ENCODE results near the gene ARMCX6.
"Not testable (repeated sequence)": the region's sequence is repeated elsewhere in the genome, so short reads cannot be mapped to it uniquely, and the experiment has no call there.

Gene ARMCX6

GRCh38 chrX:101617211-101618191 lies at the start of gene ARMCX6:
TSS of gene ARMCX6 (minus strand) at chrX:101618000. CDS start at chrX:101616620, 1,380 bp downstream.
- ChIA-PET POLR2A (no interaction called here), CTCF (no interaction called here)
- TF ChIP-seq, protein P1, sequence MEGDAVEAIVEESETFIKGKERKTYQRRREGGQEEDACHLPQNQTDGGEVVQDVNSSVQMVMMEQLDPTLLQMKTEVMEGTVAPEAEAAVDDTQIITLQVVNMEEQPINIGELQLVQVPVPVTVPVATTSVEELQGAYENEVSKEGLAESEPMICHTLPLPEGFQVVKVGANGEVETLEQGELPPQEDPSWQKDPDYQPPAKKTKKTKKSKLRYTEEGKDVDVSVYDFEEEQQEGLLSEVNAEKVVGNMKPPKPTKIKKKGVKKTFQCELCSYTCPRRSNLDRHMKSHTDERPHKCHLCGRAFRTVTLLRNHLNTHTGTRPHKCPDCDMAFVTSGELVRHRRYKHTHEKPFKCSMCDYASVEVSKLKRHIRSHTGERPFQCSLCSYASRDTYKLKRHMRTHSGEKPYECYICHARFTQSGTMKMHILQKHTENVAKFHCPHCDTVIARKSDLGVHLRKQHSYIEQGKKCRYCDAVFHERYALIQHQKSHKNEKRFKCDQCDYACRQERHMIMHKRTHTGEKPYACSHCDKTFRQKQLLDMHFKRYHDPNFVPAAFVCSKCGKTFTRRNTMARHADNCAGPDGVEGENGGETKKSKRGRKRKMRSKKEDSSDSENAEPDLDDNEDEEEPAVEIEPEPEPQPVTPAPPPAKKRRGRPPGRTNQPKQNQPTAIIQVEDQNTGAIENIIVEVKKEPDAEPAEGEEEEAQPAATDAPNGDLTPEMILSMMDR (IDR thresholded peaks at IDR 0.05; ENCODE audit: control extremely low read depth, extremely low read depth, low read depth, missing control alignments), result peak; percentile 30
- DNase-seq (ENCODE audit: extremely low spot score), result peak; percentile 70

GRCh38 chrX:101659601-101660063 lies 41.8 kb upstream of the ARMCX6 start, which contains the start of gene ARMCX2:
TSS of gene ARMCX2 (minus strand) at chrX:101659850. CDS start at chrX:101657588, 2,262 bp downstream.
- POLR2A ChIA-PET, result interaction anchor here (0.6 kb wide), 1 partner anchor 16 kb away, joined by 3 read pairs; no protein-coding TSS in a partner anchor
- CTCF ChIA-PET, result interaction anchor here (0.7 to 1.7 kb wide), 2 partner anchors 9 to 11 kb away, joined by 3 read pairs; no protein-coding TSS in a partner anchor
- TF ChIP-seq, protein P1 (IDR thresholded peaks at IDR 0.05; ENCODE audit: control extremely low read depth, extremely low read depth, low read depth, missing control alignments), result no peak
- peak; percentile 62 for DNase-seq (ENCODE audit: extremely low spot score)

- ChIA-PET POLR2A (interaction anchor here (0.6 kb wide), 1 partner anchor 15 kb away, joined by 3 read pairs; no protein-coding TSS in a partner anchor), CTCF (interaction anchor here (0.7 to 1.7 kb wide), 2 partner anchors 10 to 12 kb away, joined by 3 read pairs; no protein-coding TSS in a partner anchor)
- peak; percentile 67 for DNase-seq (ENCODE audit: extremely low spot score)
- TF ChIP-seq, protein P1 (IDR thresholded peaks at IDR 0.05; ENCODE audit: control extremely low read depth, extremely low read depth, low read depth, missing control alignments), result no peak
Measured at GRCh38 chrX:101658661-101659491, 41.1 kb upstream of the ARMCX6 start.

- TF ChIP-seq, protein P1 (IDR thresholded peaks at IDR 0.05; ENCODE audit: control extremely low read depth, extremely low read depth, low read depth, missing control alignments), result no peak
- POLR2A ChIA-PET, result no interaction called here
Measured at GRCh38 chrX:101657495-101657894, 39.7 kb upstream of the ARMCX6 start.

DNA sequence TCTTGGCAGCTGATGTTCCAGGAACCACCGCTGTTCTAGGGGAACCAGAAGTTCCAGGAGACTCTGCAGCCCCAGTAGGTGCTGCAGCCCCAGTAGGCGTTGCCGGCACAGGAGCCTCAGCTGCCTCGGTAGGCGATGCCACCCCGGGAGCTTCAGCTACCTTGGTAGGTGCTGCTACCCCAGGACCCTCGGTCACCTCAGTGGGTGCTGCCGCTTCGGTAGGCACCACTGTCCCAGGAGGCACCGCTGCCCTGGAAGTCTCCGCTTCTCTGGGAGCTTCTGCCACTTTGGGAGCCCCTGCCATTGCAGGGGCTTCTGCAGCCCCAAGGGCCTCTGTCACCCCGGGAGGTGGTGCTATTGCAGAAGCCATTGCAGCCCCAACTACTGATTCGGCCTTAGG lies 39.0 kb upstream of the ARMCX6 start:
- DNase-seq (ENCODE audit: extremely low spot score), result no peak
- CTCF ChIA-PET, result no interaction called here
- TF ChIP-seq, protein P1 (IDR thresholded peaks at IDR 0.05; ENCODE audit: control extremely low read depth, extremely low read depth, low read depth, missing control alignments), result no peak
- POLR2A ChIA-PET, result no interaction called here

More at GRCh38 chrX:101657495-101657894, 39.7 kb upstream of the ARMCX6 start:
- CTCF ChIA-PET, result no interaction called here
- no peak for DNase-seq (ENCODE audit: extremely low spot score)

- ChIA-PET POLR2A (no interaction called here), CTCF (no interaction called here)
- DNase-seq (ENCODE audit: extremely low spot score), result no peak
- TF ChIP-seq, protein P1 (IDR thresholded peaks at IDR 0.05; ENCODE audit: control extremely low read depth, extremely low read depth, low read depth, missing control alignments), result no peak
Measured at GRCh38 chrX:101655534-101655933, 37.7 kb upstream of the ARMCX6 start.

DNA sequence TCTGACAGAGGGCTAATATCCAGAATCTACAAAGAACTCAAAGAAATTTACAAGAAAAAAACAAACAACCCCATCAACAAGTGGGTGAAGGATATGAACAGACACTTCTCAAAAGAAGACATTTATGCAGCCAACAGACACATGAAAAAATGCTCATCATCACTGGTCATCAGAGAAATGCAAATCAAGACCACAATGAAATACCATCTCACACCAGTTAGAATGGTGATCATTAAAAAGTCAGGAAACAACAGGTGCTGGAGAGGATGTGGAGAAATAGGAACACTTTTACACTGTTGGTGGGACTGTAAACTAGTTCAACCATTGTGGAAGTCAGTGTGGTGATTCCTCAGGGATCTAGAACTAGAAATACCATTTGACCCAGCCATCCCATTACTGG lies 29.9 kb upstream of the ARMCX6 start:
- DNase-seq (ENCODE audit: extremely low spot score); CTCF ChIA-PET; POLR2A ChIA-PET: not testable (repeated sequence)
